Astrocyte of the cerebellum (primary cell): ENCODE data around the gene KCNA10.

ENCODE experiments used
- DNase-seq: peaks from one replicate; pipeline ENCODE4 v3.0.0-alpha.2; 2011; ENCODE audit warnings: low read depth
- H3K4me3 ChIP-seq: 2 replicates; pipeline ENCODE4 v1.5.1; 2011; ENCODE audit warnings: mild to moderate bottlenecking, low read depth, low read length, moderate library complexity
- CTCF ChIP-seq: IDR thresholded peaks from 2 replicates; pipeline ENCODE4 v1.5.1; 2012; ENCODE audit warnings: low read length, low read depth, moderate library complexity, mild to moderate bottlenecking; ENCODE audit errors: missing control alignments
- in situ Hi-C: cut with HindIII; loops from 2 replicates; pipeline ENCODE4 v1.10.0; 2017; ENCODE audit warnings: low sequenced_read_pairs

The KCNA10 gene

DNA sequence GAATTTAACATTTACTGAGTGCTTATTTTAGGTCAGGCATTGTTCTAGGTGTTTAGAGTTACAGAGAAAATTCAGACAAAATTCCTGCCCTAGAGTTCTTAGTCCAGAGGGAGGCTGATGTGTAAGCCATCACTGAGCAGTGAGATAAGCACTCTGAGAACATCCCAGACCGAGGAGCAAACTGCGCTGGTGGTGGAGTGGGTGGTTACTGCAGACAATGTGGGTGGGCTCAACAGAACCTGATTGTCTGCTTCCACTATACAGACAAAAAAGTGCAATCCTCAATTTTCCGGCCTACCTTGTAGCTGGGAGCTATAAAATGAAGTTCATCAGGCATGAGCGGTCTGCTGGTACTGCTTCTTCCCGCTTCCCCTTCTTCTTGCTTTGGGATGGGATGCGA, 44.5 kb downstream of the KCNA10 start:
- no peak overlapping the region for H3K4me3 ChIP-seq
- TF ChIP-seq CTCF = no peak
- in situ Hi-C loops = no loop called here
- no peak for DNase-seq

- no peak overlapping the region for H3K4me3 ChIP-seq
- TF ChIP-seq CTCF = no peak
- in situ Hi-C loops = no loop called here
- no peak for DNase-seq
These were observed 46.4 kb downstream of the KCNA10 start for GRCh38 chr1:110472546-110472945.

- no peak for TF ChIP-seq CTCF
- no peak overlapping the region for H3K4me3 ChIP-seq
- in situ Hi-C loops = no loop called here
- no peak for DNase-seq
These were observed 47.8 kb downstream of the KCNA10 start for GRCh38 chr1:110471131-110471530.
